Spleen (tissue), 11 donors: ENCODE results near the gene GAB3. TPM values are rescaled to one million over a fixed set of nuclear protein-coding genes. Genes with fewer than 3 reads are reported as not detected.

Experiments
- DNase-seq: peaks from one replicate; pipeline ENCODE4 v3.0.0-alpha.2; 2020
- H3K27ac ChIP-seq, 8 donors: fragments of 200-600 bp; sonication (generic) in 7 of 8; 1 replicate in 4 of 8; 2 replicates in 4 of 8; pipeline versions ENCODE4 v1.5.0 to v1.8.0; 2016 to 2021; ENCODE audit warnings: inconsistent platforms in 4 of 8, mild to moderate bottlenecking in 4 of 8, moderate library complexity in 1 of 8
- H3K27me3 ChIP-seq, 7 donors: fragments of 200-600 bp; sonication (generic) in 6 of 7; replicated peaks in 1 of 7; 1 replicate in 4 of 7; 2 replicates in 3 of 7; pipeline versions ENCODE4 v1.5.0 to v1.8.0; 2016 to 2021; ENCODE audit warnings: inconsistent platforms in 3 of 7, mild to moderate bottlenecking in 1 of 7
- H3K36me3 ChIP-seq, 6 donors: fragments of 200-600 bp; sonication (generic) in 5 of 6; 1 replicate in 4 of 6; 2 replicates in 2 of 6; pipeline versions ENCODE4 v1.5.0 to v1.8.0; 2016 to 2021; ENCODE audit warnings: inconsistent platforms in 2 of 6
- H3K4me1 ChIP-seq, 6 donors: fragments of 200-600 bp; sonication (generic) in 5 of 6; 1 replicate in 3 of 6; 2 replicates in 3 of 6; pipeline versions ENCODE4 v1.5.0 to v1.8.0; 2016 to 2021; ENCODE audit warnings: inconsistent platforms in 3 of 6
- H3K4me3 ChIP-seq, 8 donors: fragments of 200-600 bp; sonication (generic) in 7 of 8; 1 replicate in 4 of 8; 2 replicates in 4 of 8; pipeline versions ENCODE4 v1.5.0 to v1.8.0; 2016 to 2021; ENCODE audit warnings: inconsistent platforms in 4 of 8, mild to moderate bottlenecking in 4 of 8, moderate library complexity in 2 of 8
- H3K9me3 ChIP-seq, 8 donors: fragments of 200-600 bp; sonication (generic) in 7 of 8; 1 replicate in 4 of 8; 2 replicates in 4 of 8; pipeline versions ENCODE4 v1.5.0 to v1.8.0; 2016 to 2021; ENCODE audit warnings: inconsistent platforms in 4 of 8
- POLR2A ChIP-seq, 3 donors: fragments of 450-650 bp; IDR thresholded peaks; one replicate each; pipeline ENCODE4 v1.5.1; 2017; ENCODE audit warnings: antibody characterized with exemption in 3 of 3, mild to moderate bottlenecking in 1 of 3
- POLR2AphosphoS5 ChIP-seq, 3 donors: sonication (generic); formaldehyde crosslinking; IDR thresholded peaks; one replicate each; pipeline ENCODE4 v1.5.1; 2017; ENCODE audit warnings: antibody characterized with exemption in 3 of 3
- WGBS, 5 donors: extraction: QIAGEN DNeasy Blood & Tissue Kit in 3 of 5; methylation state at CpG; one replicate each; pipeline versions ENCODE4 v1.1.5 to v1.1.7; 2013 to 2018; 5-methylcytosine and 5-hydroxymethylcytosine counted together
- intact Hi-C: fragments of 100-400 bp; cut with DNase I; formaldehyde crosslinking; loops from one replicate; pipeline ENCODE4 v1.15.0; 2023; ENCODE audit warnings: low total_unique reads
- polyA plus RNA-seq, 3 donors: library from polyadenylated mRNA; stranded (reverse); fragments of 200-250 nt; gene quantifications; one replicate each; pipeline ENCODE4 v1.2.1, GENCODE V29; 2013
- total RNA-seq, 7 donors: library from RNA; depleted of rRNA in 3 of 7; stranded (reverse); fragments of >200 nt in 3 of 7; fragmentation: NEBNext Ultra II Directional in 4 of 7; extraction: Animal tissue kit (Norgen Biotek cat#: 25700) in 4 of 7; gene quantifications; one replicate each; pipeline versions ENCODE4 v1.1.0 to v1.2.1, GENCODE V29; 2016 to 2021
- TF ChIP-seq, protein P1 (sequence below), 11 experiments: fragments of 200-600 bp in 7 of 11; fragments of 450-650 bp in 4 of 11; sonication (generic) in 4 of 11; IDR thresholded peaks in 8 of 11; conservative IDR thresholded peaks in 3 of 11; 1 replicate in 7 of 11; 2 replicates in 4 of 11; pipeline versions ENCODE4 v1.4.0 to v1.8.0; 2016 to 2021; ENCODE audit warnings: antibody characterized with exemption in 11 of 11, inconsistent platforms in 4 of 11, mild to moderate bottlenecking in 1 of 11
- donor health status: healthy with polysubstance abuse.
- donor health status: DM: no; HTN: no; CAD: no; lungs with moderate emphysema.
- donor health status: DM: no; HTN: no; CAD: no.
- donor health status: Bipolar disorder and iron deficiency.
- donor health status: healthy.
- donor health status: DM: no; HTN: no; CAD: no.
- donor health status: DM: yes; HTN: yes; CAD: no.

The GAB3 gene
- total and polyA plus RNA-seq, 10 donors, result 7.4 to 40.3 (median 32.3) TPM

DNA sequence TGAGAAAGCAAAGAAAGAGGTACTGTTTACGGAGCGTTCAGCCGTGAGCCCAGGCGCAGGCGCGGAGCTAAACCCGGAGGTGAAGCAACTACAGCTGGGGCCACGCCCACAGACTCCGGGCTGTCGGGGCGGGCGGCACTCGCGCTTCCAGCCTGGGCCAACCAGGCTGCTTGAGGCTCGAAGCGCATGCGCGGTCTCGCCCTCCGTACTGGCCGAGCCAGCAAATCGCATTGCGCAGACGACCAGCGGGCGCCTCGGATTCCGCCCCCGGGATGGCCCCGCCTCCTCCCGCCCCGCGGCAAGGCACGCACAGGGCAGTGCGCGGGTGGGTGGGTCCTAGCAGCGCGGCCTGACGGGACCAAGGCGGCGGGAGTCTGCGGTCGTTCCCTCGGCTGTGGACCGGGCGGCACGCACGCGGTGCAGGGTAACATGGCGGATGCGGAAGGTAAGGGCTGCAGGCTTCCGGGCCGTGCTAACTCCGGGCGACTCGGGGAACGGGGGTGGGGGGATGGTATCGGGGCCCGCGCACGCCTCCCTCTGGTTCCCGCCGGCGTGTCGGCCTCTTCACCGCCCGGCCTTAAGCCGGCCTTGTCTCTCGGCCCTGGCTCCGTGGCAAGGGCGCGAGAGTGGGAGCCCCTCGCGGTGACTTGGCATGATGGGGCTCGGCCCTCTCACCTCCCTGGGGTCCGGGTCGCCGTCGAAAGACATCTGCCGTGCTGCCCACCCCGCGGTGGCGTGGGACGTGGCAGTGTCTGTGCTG lies 11.8 kb upstream of the GAB3 start, which contains the start of gene DKC1:
Gene DKC1 (plus strand): TSS at position 328 of the 760 bp plus-strand sequence. CDS start 102 bp downstream, at position 430.
- Histone ChIP-seq H3K27ac (peak within 1 kb of the TSS; percentile 70 to 89 (median 84)), H3K36me3 (peaks cover 0 to 29% (median 21%) of the 10 kb centered on the region in 6 donors), H3K27me3 (no peaks in the 10 kb centered on the region), H3K4me1 (peaks cover 3 to 31% (median 15%) of the 10 kb centered on the region in 6 donors), H3K9me3 (no peaks in the 10 kb centered on the region), H3K4me3 (peak within 1 kb of the TSS; percentile 46 to 82 (median 76))
- TF ChIP-seq POLR2A (IDR thresholded peaks at IDR 0.05) (no peak), POLR2AphosphoS5 (IDR thresholded peaks at IDR 0.05) (peak; percentile 80 to 92 (median 90))
- TF ChIP-seq, protein P1, sequence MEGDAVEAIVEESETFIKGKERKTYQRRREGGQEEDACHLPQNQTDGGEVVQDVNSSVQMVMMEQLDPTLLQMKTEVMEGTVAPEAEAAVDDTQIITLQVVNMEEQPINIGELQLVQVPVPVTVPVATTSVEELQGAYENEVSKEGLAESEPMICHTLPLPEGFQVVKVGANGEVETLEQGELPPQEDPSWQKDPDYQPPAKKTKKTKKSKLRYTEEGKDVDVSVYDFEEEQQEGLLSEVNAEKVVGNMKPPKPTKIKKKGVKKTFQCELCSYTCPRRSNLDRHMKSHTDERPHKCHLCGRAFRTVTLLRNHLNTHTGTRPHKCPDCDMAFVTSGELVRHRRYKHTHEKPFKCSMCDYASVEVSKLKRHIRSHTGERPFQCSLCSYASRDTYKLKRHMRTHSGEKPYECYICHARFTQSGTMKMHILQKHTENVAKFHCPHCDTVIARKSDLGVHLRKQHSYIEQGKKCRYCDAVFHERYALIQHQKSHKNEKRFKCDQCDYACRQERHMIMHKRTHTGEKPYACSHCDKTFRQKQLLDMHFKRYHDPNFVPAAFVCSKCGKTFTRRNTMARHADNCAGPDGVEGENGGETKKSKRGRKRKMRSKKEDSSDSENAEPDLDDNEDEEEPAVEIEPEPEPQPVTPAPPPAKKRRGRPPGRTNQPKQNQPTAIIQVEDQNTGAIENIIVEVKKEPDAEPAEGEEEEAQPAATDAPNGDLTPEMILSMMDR (IDR thresholded peaks at IDR 0.05 in 8 of 11, conservative IDR thresholded peaks at IDR 0.05 in 3 of 11), result peak in 3 of 11 experiments; percentile 9 to 26 (median 25)
- intact Hi-C loops, result no loop called here
- 0 to 59% (median 1%) methylated on average over 40 to 84 of the region's 84 CpGs for WGBS, 5 donors
- peak; percentile 99 for DNase-seq

DNA sequence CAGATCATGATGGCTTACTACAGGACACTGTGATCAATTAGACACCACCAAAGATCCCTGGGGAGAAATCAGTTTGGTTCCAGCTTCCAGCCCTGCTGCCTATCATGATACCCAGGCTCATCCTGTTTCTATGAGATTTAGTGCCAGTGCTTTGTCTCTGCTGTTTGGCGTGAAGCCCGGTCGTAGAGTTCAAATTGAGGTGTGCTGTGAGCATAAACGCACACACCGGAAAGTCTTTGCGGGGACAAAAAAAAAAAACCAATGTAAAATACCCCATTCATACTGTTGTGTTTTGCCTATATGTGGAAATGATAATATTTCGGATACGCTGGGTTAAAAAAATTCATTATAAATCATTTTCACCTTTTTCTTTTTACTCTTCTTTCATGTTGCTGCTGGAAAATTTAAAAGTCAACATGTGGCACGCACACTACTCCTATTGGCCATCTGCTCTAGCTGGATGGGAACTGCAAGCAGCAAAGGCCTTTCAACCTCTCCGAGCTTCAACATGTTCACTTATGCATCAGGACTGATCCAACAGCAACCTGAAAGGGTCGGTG lies 11.2 kb upstream of the GAB3 start:
- H3K36me3 ChIP-seq, result peaks cover 0 to 23% (median 15%) of the 10 kb centered on the region in 6 donors
- intact Hi-C loops, result no loop called here
- 2 to 46% (median 8%) methylated on average over 11 of the region's 11 CpGs for WGBS, 5 donors
- peak overlapping the region; percentile 70 to 89 (median 84) for H3K27ac ChIP-seq
- TF ChIP-seq POLR2A (IDR thresholded peaks at IDR 0.05), result no peak
- no peak for TF ChIP-seq POLR2AphosphoS5 (IDR thresholded peaks at IDR 0.05)
- TF ChIP-seq, protein P1 (IDR thresholded peaks at IDR 0.05 in 8 of 11, conservative IDR thresholded peaks at IDR 0.05 in 3 of 11), result no peak
- DNase-seq, result peak; percentile 63
- no peaks in the 10 kb centered on the region for H3K27me3 ChIP-seq
- peak overlapping the region in 7 of 8 donors; percentile 46 to 82 (median 78) for H3K4me3 ChIP-seq
- H3K9me3 ChIP-seq, result no peaks in the 10 kb centered on the region
- peaks cover 3 to 31% (median 15%) of the 10 kb centered on the region in 6 donors for H3K4me1 ChIP-seq

DNA sequence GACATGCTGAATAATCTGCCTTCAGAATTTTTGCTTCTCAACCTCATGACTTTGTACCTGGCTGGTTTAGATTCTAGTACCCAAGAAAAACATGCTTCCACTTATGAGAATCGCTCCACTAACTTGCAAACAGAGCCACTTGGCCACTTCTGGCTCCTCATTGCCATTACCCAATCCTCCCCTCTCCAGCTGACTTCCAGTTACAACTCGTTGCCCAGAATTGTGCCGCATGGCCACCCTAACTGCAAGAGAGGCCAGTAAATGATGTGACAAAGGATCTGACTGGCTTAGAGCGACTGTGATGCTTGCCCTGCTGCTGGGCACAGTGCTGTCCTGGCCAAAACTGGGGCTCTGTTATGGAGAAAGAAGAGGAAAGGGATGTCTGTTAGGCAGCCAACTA lies 7.8 kb upstream of the GAB3 start:
- peak; percentile 43 for DNase-seq
- TF ChIP-seq, protein P1 (IDR thresholded peaks at IDR 0.05 in 8 of 11, conservative IDR thresholded peaks at IDR 0.05 in 3 of 11), result no peak
- TF ChIP-seq POLR2AphosphoS5 (IDR thresholded peaks at IDR 0.05) (no peak), POLR2A (IDR thresholded peaks at IDR 0.05) (no peak)
- H3K27me3 ChIP-seq, result no peaks in the 10 kb centered on the region
- peaks cover 0 to 13% (median 7%) of the 10 kb centered on the region in 6 donors for H3K4me1 ChIP-seq
- WGBS, 5 donors, result 67 to 91% (median 77%) methylated on average over 4 of the region's 4 CpGs
- intact Hi-C loops, result no loop called here
- no peak overlapping the region for H3K4me3 ChIP-seq
- no peak overlapping the region for H3K27ac ChIP-seq
- no peaks in the 10 kb centered on the region for H3K36me3 ChIP-seq
- no peaks in the 10 kb centered on the region for H3K9me3 ChIP-seq
